SK-N-SH treated with all-trans-retinoic acid at 6 μM for 48 hours (cell line): ENCODE measurements around the gene QRICH1.

Experiments used
- ATAC-seq: fragments of 200-7000 bp; cut with Tn5 transposase; 3 replicates; pipeline ENCODE4 v1.9.1; 2020; ENCODE audit warnings: mild to moderate bottlenecking, moderate library complexity
- ARNTL ChIP-seq: fragments of 450-650 bp; formaldehyde crosslinking; IDR thresholded peaks from 2 replicates; pipeline ENCODE4 v1.5.0; 2020; ENCODE audit warnings: low read depth, mild to moderate bottlenecking, moderate library complexity, borderline replicate concordance
- BACH2 ChIP-seq: fragments of 250-450 bp; sonication (Bioruptor Pico); IDR thresholded peaks from 2 replicates; pipeline ENCODE4 v1.9.0; 2021; ENCODE audit warnings: mild to moderate bottlenecking, borderline replicate concordance
- CREB5 ChIP-seq: fragments of 250-450 bp; sonication (Bioruptor Pico); IDR thresholded peaks from 2 replicates; pipeline ENCODE4 v1.5.1; 2020; ENCODE audit warnings: low read depth, mild to moderate bottlenecking, moderate library complexity
- CSDC2 ChIP-seq: fragments of 250-450 bp; sonication (Bioruptor Pico); IDR thresholded peaks from 2 replicates; pipeline ENCODE4 v1.5.0; 2020; ENCODE audit warnings: mild to moderate bottlenecking, moderate library complexity
- ESRRG ChIP-seq: fragments of 250-450 bp; sonication (Bioruptor Pico); IDR thresholded peaks from 2 replicates; pipeline ENCODE4 v1.6.1; 2021; ENCODE audit warnings: mild to moderate bottlenecking
- GLIS3 ChIP-seq: fragments of 250-450 bp; sonication (Bioruptor Pico); IDR thresholded peaks from 2 replicates; pipeline ENCODE4 v1.5.0; 2020; ENCODE audit warnings: mild to moderate bottlenecking, moderate library complexity
- ISL1 ChIP-seq: fragments of 250-450 bp; sonication (Bioruptor Pico); IDR thresholded peaks from 2 replicates; pipeline ENCODE4 v2.1.2; 2022; ENCODE audit warnings: mild to moderate bottlenecking, moderate library complexity
- OSR1 ChIP-seq: fragments of 250-450 bp; sonication (Bioruptor Pico); IDR thresholded peaks from 2 replicates; pipeline ENCODE4 v1.8.0; 2022; ENCODE audit warnings: moderate library complexity, mild to moderate bottlenecking, inconsistent platforms
- PATZ1 ChIP-seq: fragments of 250-450 bp; sonication (Bioruptor Pico); IDR thresholded peaks from 2 replicates; pipeline ENCODE4 v1.8.0; 2020; ENCODE audit warnings: mild to moderate bottlenecking, moderate library complexity, borderline replicate concordance
- POU6F1 ChIP-seq: fragments of 250-450 bp; sonication (Bioruptor Pico); IDR thresholded peaks from 2 replicates; pipeline ENCODE4 v1.8.0; 2021; ENCODE audit warnings: low read depth, mild to moderate bottlenecking, moderate library complexity, borderline replicate concordance
- PPARA ChIP-seq: fragments of 250-450 bp; sonication (Bioruptor Pico); IDR thresholded peaks from 2 replicates; pipeline ENCODE4 v1.5.0; 2020; ENCODE audit warnings: mild to moderate bottlenecking, borderline replicate concordance
- RARB ChIP-seq: fragments of 250-450 bp; sonication (Bioruptor Pico); IDR thresholded peaks from 2 replicates; pipeline ENCODE4 v1.8.0; 2021; ENCODE audit warnings: mild to moderate bottlenecking, moderate library complexity
- SNAI2 ChIP-seq: fragments of 250-450 bp; sonication (Bioruptor Pico); IDR thresholded peaks from 2 replicates; pipeline ENCODE4 v1.5.0; 2020; ENCODE audit warnings: mild to moderate bottlenecking, moderate library complexity
- TCF4 ChIP-seq: fragments of 250-450 bp; sonication (Bioruptor Pico); IDR thresholded peaks from 2 replicates; pipeline ENCODE4 v1.8.0; 2021; ENCODE audit warnings: mild to moderate bottlenecking, moderate library complexity, borderline replicate concordance
- TSHZ2 ChIP-seq: fragments of 250-450 bp; sonication (Bioruptor Pico); IDR thresholded peaks from 2 replicates; pipeline ENCODE4 v1.5.0; 2020; ENCODE audit warnings: mild to moderate bottlenecking, moderate library complexity
- ZC3H10 ChIP-seq: fragments of 250-450 bp; sonication (Bioruptor Pico); IDR thresholded peaks from 2 replicates; pipeline ENCODE4 v1.5.1; 2021; ENCODE audit warnings: mild to moderate bottlenecking, moderate library complexity
- ZFP3 ChIP-seq: fragments of 250-450 bp; sonication (Bioruptor Pico); IDR thresholded peaks from 2 replicates; pipeline ENCODE4 v1.5.0; 2020; ENCODE audit warnings: mild to moderate bottlenecking, moderate library complexity
- ZFP30 ChIP-seq: fragments of 450-650 bp; formaldehyde crosslinking; IDR thresholded peaks from 2 replicates; pipeline ENCODE4 v1.5.0; 2022; ENCODE audit warnings: mild to moderate bottlenecking, moderate library complexity
- ZNF565 ChIP-seq: fragments of 450-650 bp; formaldehyde crosslinking; conservative IDR thresholded peaks from 2 replicates; pipeline ENCODE4 v1.5.0; 2020; ENCODE audit warnings: low read depth, mild to moderate bottlenecking, moderate library complexity
- ZNF70 ChIP-seq: fragments of 450-650 bp; formaldehyde crosslinking; IDR thresholded peaks from 2 replicates; pipeline ENCODE4 v1.5.0; 2020; ENCODE audit warnings: mild to moderate bottlenecking, moderate library complexity
- ZNF8 ChIP-seq: fragments of 450-650 bp; formaldehyde crosslinking; IDR thresholded peaks from 2 replicates; pipeline ENCODE4 v1.5.0; 2020; ENCODE audit warnings: mild to moderate bottlenecking, moderate library complexity

QRICH1 gene

GRCh38 chr3:49027634-49028033 is 66.2 kb downstream of the QRICH1 start:
- TF ChIP-seq TCF4 (CRISPR knock-in tag): no peak
- no peak for TF ChIP-seq OSR1
- TF ChIP-seq ZNF565 (CRISPR knock-in tag): no peak
- no peak for TF ChIP-seq ESRRG (CRISPR knock-in tag)
- no peak for TF ChIP-seq ISL1 (CRISPR knock-in tag)
- no peak for TF ChIP-seq PPARA (CRISPR knock-in tag)
- TF ChIP-seq SNAI2 (CRISPR knock-in tag): no peak
- TF ChIP-seq POU6F1 (CRISPR knock-in tag): no peak
- no peak for TF ChIP-seq GLIS3
- TF ChIP-seq ZC3H10 (CRISPR knock-in tag): no peak
- TF ChIP-seq ARNTL (CRISPR knock-in tag): no peak
- no peak for TF ChIP-seq RARB (CRISPR knock-in tag)
- TF ChIP-seq ZNF70 (CRISPR knock-in tag): no peak
- no peak for TF ChIP-seq BACH2 (CRISPR knock-in tag)
- ATAC-seq: no peak

GRCh38 chr3:49026536-49026935 is 67.3 kb downstream of the QRICH1 start:
- no peak for ATAC-seq
- no peak for TF ChIP-seq ZC3H10 (CRISPR knock-in tag)
- TF ChIP-seq PATZ1 (CRISPR knock-in tag): no peak
- no peak for TF ChIP-seq SNAI2 (CRISPR knock-in tag)
- TF ChIP-seq CSDC2 (CRISPR knock-in tag): no peak
- no peak for TF ChIP-seq ZNF8 (CRISPR knock-in tag)
- no peak for TF ChIP-seq ISL1 (CRISPR knock-in tag)
- TF ChIP-seq ZFP30 (CRISPR knock-in tag): no peak
- TF ChIP-seq ZNF565 (CRISPR knock-in tag): no peak
- no peak for TF ChIP-seq ZFP3
- no peak for TF ChIP-seq ARNTL (CRISPR knock-in tag)
- TF ChIP-seq GLIS3: no peak

GRCh38 chr3:49025793-49026520 is 67.9 kb downstream of the QRICH1 start:
- ATAC-seq: no peak
- TF ChIP-seq TCF4 (CRISPR knock-in tag) (no peak), ISL1 (CRISPR knock-in tag) (no peak), RARB (CRISPR knock-in tag) (no peak), ESRRG (CRISPR knock-in tag) (no peak), SNAI2 (CRISPR knock-in tag) (no peak), CREB5 (CRISPR knock-in tag) (no peak), PATZ1 (CRISPR knock-in tag) (no peak), ZFP30 (CRISPR knock-in tag) (no peak), ZNF70 (CRISPR knock-in tag) (no peak), ZNF565 (CRISPR knock-in tag) (no peak), CSDC2 (CRISPR knock-in tag) (no peak), GLIS3 (no peak), OSR1 (no peak), ZFP3 (no peak), BACH2 (CRISPR knock-in tag) (no peak), ARNTL (CRISPR knock-in tag) (no peak), POU6F1 (CRISPR knock-in tag) (no peak), ZNF8 (CRISPR knock-in tag) (no peak), TSHZ2 (CRISPR knock-in tag) (no peak)
